ENCODE results near the gene NEK4.

Gene NEK4

GRCh38 chr3:52752045-52752660 lies 18.6 kb downstream of the NEK4 start:
- TF ChIP-seq TEAD4 (IDR thresholded peaks at IDR 0.05) (no peak), REST (IDR thresholded peaks at IDR 0.05; ENCODE audit: low read depth) (no peak), CEBPB (IDR thresholded peaks at IDR 0.05) (no peak), TAF1 (IDR thresholded peaks at IDR 0.05; ENCODE audit: low read depth) (no peak), USF1 (IDR thresholded peaks at IDR 0.05) (no peak), MAX (IDR thresholded peaks at IDR 0.05) (no peak)

- TF ChIP-seq MAX (IDR thresholded peaks at IDR 0.05) (no peak), FOXM1 (IDR thresholded peaks at IDR 0.05; ENCODE audit: borderline replicate concordance, low read depth) (no peak), ZBTB7A (IDR thresholded peaks at IDR 0.05; ENCODE audit: low read depth) (no peak), EGR1 (IDR thresholded peaks at IDR 0.05) (no peak), TAF1 (IDR thresholded peaks at IDR 0.05; ENCODE audit: low read depth) (no peak), CEBPB (IDR thresholded peaks at IDR 0.05) (no peak), CREB1 (IDR thresholded peaks at IDR 0.05; ENCODE audit: low read depth) (no peak), YY1 (IDR thresholded peaks at IDR 0.05; ENCODE audit: low read depth) (no peak), TEAD4 (IDR thresholded peaks at IDR 0.05) (no peak), EP300 (IDR thresholded peaks at IDR 0.05; ENCODE audit: borderline replicate concordance) (no peak), REST (IDR thresholded peaks at IDR 0.05; ENCODE audit: low read depth) (no peak), RAD21 (IDR thresholded peaks at IDR 0.05; ENCODE audit: low read depth) (no peak)
Observed at GRCh38 chr3:52743721-52744120, 27.0 kb downstream of the NEK4 start.

- no peak for TF ChIP-seq TAF1 (IDR thresholded peaks at IDR 0.05; ENCODE audit: low read depth)
- no peak for TF ChIP-seq EGR1 (IDR thresholded peaks at IDR 0.05)
- no peak for TF ChIP-seq NFIC (IDR thresholded peaks at IDR 0.05)
- no peak for TF ChIP-seq RAD21 (IDR thresholded peaks at IDR 0.05; ENCODE audit: low read depth)
- no peak for TF ChIP-seq MAX (IDR thresholded peaks at IDR 0.05)
- TF ChIP-seq TCF12 (IDR thresholded peaks at IDR 0.05; ENCODE audit: low read depth) = no peak
- TF ChIP-seq ZBTB7A (IDR thresholded peaks at IDR 0.05; ENCODE audit: low read depth) = no peak
- TF ChIP-seq EP300 (IDR thresholded peaks at IDR 0.05; ENCODE audit: borderline replicate concordance) = no peak
- no peak for TF ChIP-seq TEAD4 (IDR thresholded peaks at IDR 0.05)
- no peak for TF ChIP-seq YY1 (IDR thresholded peaks at IDR 0.05; ENCODE audit: low read depth)
- TF ChIP-seq CREB1 (IDR thresholded peaks at IDR 0.05; ENCODE audit: low read depth) = no peak
- no peak for TF ChIP-seq CEBPB (IDR thresholded peaks at IDR 0.05)
- TF ChIP-seq USF1 (IDR thresholded peaks at IDR 0.05) = no peak
- TF ChIP-seq FOXM1 (IDR thresholded peaks at IDR 0.05; ENCODE audit: borderline replicate concordance, low read depth) = no peak
- TF ChIP-seq REST (IDR thresholded peaks at IDR 0.05; ENCODE audit: low read depth) = no peak
Observed at GRCh38 chr3:52743152-52743551, 27.6 kb downstream of the NEK4 start.

GRCh38 chr3:52742418-52743041 lies 28.2 kb downstream of the NEK4 start:
- no peak for TF ChIP-seq TCF12 (IDR thresholded peaks at IDR 0.05; ENCODE audit: low read depth)
- no peak for TF ChIP-seq ZBTB7A (IDR thresholded peaks at IDR 0.05; ENCODE audit: low read depth)
- TF ChIP-seq EGR1 (IDR thresholded peaks at IDR 0.05) = no peak
- no peak for TF ChIP-seq CEBPB (IDR thresholded peaks at IDR 0.05)
- TF ChIP-seq RAD21 (IDR thresholded peaks at IDR 0.05; ENCODE audit: low read depth) = peak; percentile 70
- TF ChIP-seq MAX (IDR thresholded peaks at IDR 0.05) = no peak
- no peak for TF ChIP-seq TEAD4 (IDR thresholded peaks at IDR 0.05)
- no peak for TF ChIP-seq CREB1 (IDR thresholded peaks at IDR 0.05; ENCODE audit: low read depth)

All from Ishikawa (cell line).